OCI-LY7 (cell line): Measurements from ENCODE around the gene CTDSPL. TPM values are rescaled to one million over a fixed set of nuclear protein-coding genes. Genes with fewer than 3 reads are reported as not detected.

ENCODE experiments used
- BruUV-seq: library from RNA; stranded (reverse); fragments of 400-500 nt; replicated peaks from 2 replicates; lab custom pipeline; 2021; lab: Mats Ljungman, UMichigan
- CTCF ChIA-PET: fragments of 300-600 bp; sonication (Branson Sonifier 250); formaldehyde crosslinking; loops from one replicate; lab custom pipeline; 2022; ENCODE audit warnings: antibody characterized with exemption; ENCODE audit not compliant: unreplicated experiment; lab: Charles Lee
- POLR2A ChIA-PET: fragments of 300-600 bp; sonication (Branson Sonifier 250); formaldehyde crosslinking; loops from one replicate; lab custom pipeline; 2022; ENCODE audit warnings: antibody characterized with exemption; lab: Charles Lee
- DNase-seq: peaks from one replicate; pipeline ENCODE4 v3.0.0-alpha.2; 2015; ENCODE audit warnings: low spot score
- H2AFZ ChIP-seq: fragments of 200-600 bp; sonication (generic), shearing (Covaris generic); 2 replicates; pipeline ENCODE4 v1.6.1; 2014; ENCODE audit warnings: mild to moderate bottlenecking, antibody characterized with exemption, low read length, moderate library complexity
- H3K27ac ChIP-seq: fragments of 200-600 bp; sonication (generic); 2 replicates; pipeline ENCODE4 v1.5.1; 2014; ENCODE audit warnings: mixed run types, low read depth, mild to moderate bottlenecking, moderate library complexity, low read length, inconsistent platforms; ENCODE audit not compliant: poor library complexity, severe bottlenecking
- H3K36me3 ChIP-seq: fragments of 200-600 bp; sonication (generic); 2 replicates; pipeline ENCODE4 v1.6.1; 2014; ENCODE audit warnings: mild to moderate bottlenecking, antibody characterized with exemption, low read length, moderate library complexity, mixed read lengths; ENCODE audit not compliant: insufficient read depth
- H3K4me1 ChIP-seq: fragments of 200-600 bp; sonication (generic); 2 replicates; pipeline ENCODE4 v1.5.1; 2014; ENCODE audit warnings: mild to moderate bottlenecking, low read length; ENCODE audit not compliant: insufficient read depth, poor library complexity, severe bottlenecking
- H3K4me2 ChIP-seq: fragments of 200-600 bp; sonication (generic); 2 replicates; pipeline ENCODE4 v1.6.1; 2014; ENCODE audit warnings: mild to moderate bottlenecking, low read length
- H3K4me3 ChIP-seq: fragments of 200-600 bp; sonication (generic); 2 replicates; pipeline ENCODE4 v1.5.1; 2014; ENCODE audit warnings: mild to moderate bottlenecking, low read depth, low read length; ENCODE audit not compliant: poor library complexity, severe bottlenecking
- H3K79me2 ChIP-seq: fragments of 200-600 bp; sonication (generic); 2 replicates; pipeline ENCODE4 v1.6.1; 2016; ENCODE audit warnings: low read depth, mild to moderate bottlenecking, low read length, moderate library complexity, mixed read lengths; ENCODE audit not compliant: insufficient read depth
- H3K9me2 ChIP-seq: fragments of 200-600 bp; sonication (generic); 2 replicates; pipeline ENCODE4 v1.6.1; 2016; ENCODE audit warnings: mild to moderate bottlenecking, low read length, mixed read lengths; ENCODE audit not compliant: insufficient read depth
- H3K9me3 ChIP-seq: fragments of 200-600 bp; sonication (generic); 2 replicates; pipeline ENCODE4 v1.6.1; 2014; ENCODE audit warnings: mild to moderate bottlenecking, mixed run types, low read length, mixed read lengths
- H4K20me1 ChIP-seq: fragments of 200-600 bp; sonication (generic); 2 replicates; pipeline ENCODE4 v1.6.1; 2014; ENCODE audit warnings: mild to moderate bottlenecking, antibody characterized with exemption, low read length, moderate library complexity, mixed read lengths; ENCODE audit not compliant: insufficient read depth
- CTCF ChIP-seq: fragments of 200-600 bp; sonication (generic); conservative IDR thresholded peaks from 2 replicates; pipeline ENCODE4 v1.5.1; 2014; ENCODE audit warnings: mild to moderate bottlenecking, antibody characterized with exemption, low read length, moderate library complexity, mixed read lengths
- EZH2phosphoT487 ChIP-seq: fragments of 200-600 bp; sonication (generic); IDR thresholded peaks from 2 replicates; pipeline ENCODE4 v1.6.1; 2018; ENCODE audit warnings: low read depth, borderline replicate concordance, mild to moderate bottlenecking, mixed run types, antibody characterized with exemption, low read length, moderate library complexity, mixed read lengths
- intact Hi-C: fragments of 100-400 bp; cut with micrococcal nuclease; formaldehyde crosslinking; loops from one replicate; pipeline ENCODE4 v1.10.0; 2022; ENCODE audit not compliant: unreplicated experiment
- total RNA-seq, 2 experiments: library from RNA; depleted of rRNA in 1 of 2; stranded (reverse); fragments of >200 nt in 1 of 2; shearing (Covaris generic) in 1 of 2; gene quantifications; 2 replicates each; pipeline ENCODE4 v1.2.3, GENCODE V29; 2014 to 2022

CTDSPL gene
- total RNA-seq, 2 experiments from 2014 or later: 0.38 TPM; not detected in 1

GRCh38 chr3:37968199-37968598 lies 106.5 kb downstream of the CTDSPL start:
- H3K9me3 ChIP-seq: no peaks in the 10 kb centered on the region
- no peaks in the 10 kb centered on the region for H3K4me1 ChIP-seq
- H3K27ac ChIP-seq: no peak overlapping the region
- no TSS peak for BruUV-seq
- intact Hi-C loops: no loop called here
- ChIA-PET CTCF (interaction anchor here (0.9 kb wide), 1 partner anchor 112 kb away, joined by 3 read pairs; no protein-coding TSS in a partner anchor), POLR2A (interaction anchor here (0.6 kb wide), 1 partner anchor 115 kb away, joined by 6 read pairs; no protein-coding TSS in a partner anchor)
- H3K79me2 ChIP-seq: no peaks in the 10 kb centered on the region
- DNase-seq: no peak
- H3K36me3 ChIP-seq: no peaks in the 10 kb centered on the region
- H4K20me1 ChIP-seq: no peaks in the 10 kb centered on the region
- H3K4me2 ChIP-seq: no peak overlapping the region
- no peak overlapping the region for H3K4me3 ChIP-seq
- TF ChIP-seq EZH2phosphoT487 (no peak), CTCF (no peak)
- H3K9me2 ChIP-seq: no peaks in the 10 kb centered on the region
- no peak overlapping the region for H2AFZ ChIP-seq

GRCh38 chr3:37968813-37969595 lies 107.3 kb downstream of the CTDSPL start:
- no peaks in the 10 kb centered on the region for H3K9me3 ChIP-seq
- no peak overlapping the region for H3K27ac ChIP-seq
- ChIA-PET POLR2A (interaction anchor here (0.6 kb wide), 1 partner anchor 116 kb away, joined by 6 read pairs; no protein-coding TSS in a partner anchor), CTCF (interaction anchor here (0.7 to 1.1 kb wide), 2 partner anchors 28 to 101 kb away, joined by 3 read pairs; no protein-coding TSS in a partner anchor)
- no peaks in the 10 kb centered on the region for H3K79me2 ChIP-seq
- TF ChIP-seq CTCF: no peak
- no peak for TF ChIP-seq EZH2phosphoT487
- no TSS peak for BruUV-seq
- no peak overlapping the region for H2AFZ ChIP-seq
- H3K9me2 ChIP-seq: no peaks in the 10 kb centered on the region
- no peaks in the 10 kb centered on the region for H4K20me1 ChIP-seq
- no peak overlapping the region for H3K4me3 ChIP-seq
- no peak for DNase-seq
- no peak overlapping the region for H3K4me2 ChIP-seq
- no peaks in the 10 kb centered on the region for H3K36me3 ChIP-seq
- intact Hi-C loops: no loop called here
- no peaks in the 10 kb centered on the region for H3K4me1 ChIP-seq
